HepG2 (cell line): ENCODE data around the gene ASAP2. TPM values are rescaled to one million over a fixed set of nuclear protein-coding genes. Genes with fewer than 3 reads are reported as not detected.

Experiments
- ATAC-seq: fragments of 200-7000 bp; cut with Tn5 transposase; 3 replicates; pipeline ENCODE4 v1.9.1; 2020; ENCODE audit warnings: mild to moderate bottlenecking, moderate library complexity
- BruUV-seq: library from RNA; stranded (reverse); fragments of 400-500 nt; replicated peaks from 2 replicates; lab custom pipeline; 2021; lab: Mats Ljungman, UMichigan
- CTCF ChIA-PET: fragments of 300-600 bp; formaldehyde crosslinking; extraction: SDS; loops from one replicate; lab custom pipeline; 2021; ENCODE audit warnings: low total read pairs, inconsistent platforms, low intra/inter-chr PET ratio; lab: Yijun Ruan, JAX
- POLR2A ChIA-PET: fragments of 350-600 bp; sonication (Branson Sonifier 250); formaldehyde crosslinking; loops from one replicate; lab custom pipeline; 2020; ENCODE audit warnings: antibody characterized with exemption, inconsistent platforms; lab: Yijun Ruan, JAX
- DNase-seq: peaks from one replicate; pipeline ENCODE4 v3.0.0-alpha.2; 2015; ENCODE audit warnings: low spot score
- FAIRE-seq: peaks from 3 replicates; lab custom pipeline; 2011; peaks lifted over from hg19 to GRCh38; lab: Jason Lieb, UNC
- H2AFZ ChIP-seq: one replicate; pipeline ENCODE4 v1.6.1; 2011; ENCODE audit warnings: low read length, inconsistent platforms
- H3K27ac ChIP-seq: fragments of 300-600 bp; 3 replicates; pipeline ENCODE4 v1.8.0; 2011; ENCODE audit warnings: mixed run types, mild to moderate bottlenecking, mixed read lengths, low read length, inconsistent platforms; ENCODE audit not compliant: insufficient read depth; ENCODE audit errors: extremely low read length
- H3K27me3 ChIP-seq, 2 experiments: fragments of 200-600 bp in 1 of 2; 2 replicates in 1 of 2; 3 replicates in 1 of 2; pipeline versions ENCODE4 v1.6.0 to v1.8.0; 2011; ENCODE audit warnings: low read length in 2 of 2, mild to moderate bottlenecking in 2 of 2, moderate library complexity in 2 of 2, inconsistent platforms in 1 of 2; ENCODE audit not compliant: insufficient read depth in 2 of 2, control insufficient read depth in 1 of 2
- H3K36me3 ChIP-seq, 2 experiments: fragments of 200-600 bp in 1 of 2; replicated peaks in 1 of 2; 2 replicates in 1 of 2; 3 replicates in 1 of 2; pipeline versions ENCODE4 v1.5.1 to v1.8.0; 2011; ENCODE audit warnings: low read length in 2 of 2, inconsistent platforms in 1 of 2; ENCODE audit not compliant: insufficient read depth in 2 of 2, control insufficient read depth in 1 of 2
- H3K4me1 ChIP-seq: 2 replicates; pipeline ENCODE4 v1.5.1; 2012; ENCODE audit warnings: low read length, inconsistent platforms; ENCODE audit not compliant: insufficient read depth
- H3K4me2 ChIP-seq: 2 replicates; pipeline ENCODE4 v1.6.0; 2011; ENCODE audit warnings: low read depth, low read length, inconsistent platforms
- H3K4me3 ChIP-seq, 3 experiments: fragments of 200-600 bp in 1 of 3; sonication (generic), shearing (Covaris generic) in 1 of 3; replicated peaks in 1 of 3; 2 replicates each; pipeline ENCODE4 v1.5.1; 2011 to 2016; ENCODE audit warnings: low read length in 3 of 3, inconsistent platforms in 2 of 3, low read depth in 2 of 3, mild to moderate bottlenecking in 2 of 3, control low read depth in 1 of 3, mixed read lengths in 1 of 3; ENCODE audit not compliant: insufficient read depth in 1 of 3
- H3K79me2 ChIP-seq: one replicate; pipeline ENCODE4 v1.6.1; 2011; ENCODE audit warnings: low read length, inconsistent platforms; ENCODE audit not compliant: insufficient read depth
- H3K9ac ChIP-seq: 2 replicates; pipeline ENCODE4 v1.6.0; 2011; ENCODE audit warnings: mild to moderate bottlenecking, low read depth, low read length, inconsistent platforms; ENCODE audit not compliant: insufficient read depth
- H3K9me3 ChIP-seq: 2 replicates; pipeline ENCODE4 v1.5.1; 2012; ENCODE audit warnings: mild to moderate bottlenecking, low read length
- H4K20me1 ChIP-seq: 2 replicates; pipeline ENCODE4 v1.6.0; 2011; ENCODE audit warnings: inconsistent platforms, mild to moderate bottlenecking, low read length, moderate library complexity; ENCODE audit not compliant: insufficient read depth
- ELF3 ChIP-seq: IDR thresholded peaks from 2 replicates; pipeline ENCODE4 v1.6.1; 2016; ENCODE audit warnings: missing genetic modification reagents, missing compliant biosample characterization
- FOSL1 ChIP-seq: sonication (generic); formaldehyde crosslinking; IDR thresholded peaks from 2 replicates; pipeline ENCODE4 v1.9.0; 2021; ENCODE audit warnings: missing genetic modification reagents, borderline replicate concordance
- FOXA3 ChIP-seq: IDR thresholded peaks from 2 replicates; pipeline ENCODE4 v1.6.1; 2016; ENCODE audit warnings: missing genetic modification reagents, missing compliant biosample characterization
- HDAC1 ChIP-seq: sonication (generic); formaldehyde crosslinking; IDR thresholded peaks from 2 replicates; pipeline ENCODE4 v1.5.1; 2020; ENCODE audit warnings: mild to moderate bottlenecking, missing genetic modification reagents
- KDM6A ChIP-seq: IDR thresholded peaks from 2 replicates; pipeline ENCODE4 v1.6.1; 2016; ENCODE audit warnings: low read depth
- MIER2 ChIP-seq: IDR thresholded peaks from 2 replicates; pipeline ENCODE4 v1.6.1; 2016; ENCODE audit warnings: missing biosample characterization, missing genetic modification reagents
- RARA ChIP-seq: IDR thresholded peaks from 2 replicates; pipeline ENCODE4 v1.6.1; 2016; ENCODE audit warnings: missing genetic modification reagents, missing compliant biosample characterization
- RXRA ChIP-seq: sonication (generic); formaldehyde crosslinking; IDR thresholded peaks from 2 replicates; pipeline ENCODE4 v1.5.1; 2020; ENCODE audit warnings: missing genetic modification reagents
- TBL1XR1 ChIP-seq: fragments of 150-350 bp; IDR thresholded peaks from 2 replicates; pipeline ENCODE4 v1.6.1; 2014; ENCODE audit warnings: borderline replicate concordance, low read length; ENCODE audit not compliant: partially characterized antibody
- ZBTB20 ChIP-seq: sonication (generic); formaldehyde crosslinking; IDR thresholded peaks from 2 replicates; pipeline ENCODE4 v1.8.1; 2023; ENCODE audit warnings: missing genetic modification reagents, low read depth, mild to moderate bottlenecking, borderline replicate concordance
- ZFX ChIP-seq: sonication (generic); formaldehyde crosslinking; IDR thresholded peaks from 2 replicates; pipeline ENCODE4 v1.4.0; 2020; ENCODE audit warnings: mild to moderate bottlenecking, low read depth, missing genetic modification reagents, moderate library complexity
- ZNF331 ChIP-seq: sonication (generic); formaldehyde crosslinking; IDR thresholded peaks from 2 replicates; pipeline ENCODE4 v1.4.0; 2020; ENCODE audit warnings: missing genetic modification reagents
- WGBS: methylation state at CpG from one replicate; pipeline ENCODE4 v1.1.6; 2017; ENCODE audit warnings: low lambda C conversion rate; 5-methylcytosine and 5-hydroxymethylcytosine counted together
- in situ Hi-C: cut with HindIII; loops from 2 replicates; pipeline ENCODE4 v1.10.0; 2017; ENCODE audit warnings: low pct_unique_long_range_greater_than_20kb; ENCODE audit not compliant: extremely low pct_ligation_motif_present
- intact Hi-C: fragments of 100-400 bp; cut with micrococcal nuclease; formaldehyde crosslinking; loops from one replicate; pipeline ENCODE4 v1.10.0; 2022; ENCODE audit not compliant: unreplicated experiment
- polyA plus RNA-seq, 8 experiments: library from polyadenylated mRNA; depleted of rRNA in 3 of 8; stranded (reverse) in 7 of 8; unstranded in 1 of 8; fragments of >200 nt; fragmentation: Illumina TruSeq in 4 of 8; extraction: Trizol in 4 of 8; gene quantifications; 2 replicates each; pipeline versions ENCODE4 v1.2.1 to v1.2.3, GENCODE V29; 2011 to 2016; ENCODE audit warnings: low read depth in 4 of 8, missing spikeins in 1 of 8, mixed read lengths in 1 of 8; ENCODE audit not compliant: insufficient read depth in 1 of 8
- total RNA-seq, 5 experiments: library from RNA; depleted of rRNA; stranded (reverse); fragments of >200 nt; fragmentation: Illumina TruSeq; extraction: Trizol; gene quantifications; 2 replicates each; pipeline ENCODE4 v1.2.3, GENCODE V29; 2016; ENCODE audit warnings: low read depth in 1 of 5
- TF ChIP-seq, protein P1 (sequence below): sonication (generic); formaldehyde crosslinking; IDR thresholded peaks from 2 replicates; pipeline ENCODE4 v1.4.0; 2020; ENCODE audit warnings: missing genetic modification reagents, borderline replicate concordance
- TF ChIP-seq, protein P2 (sequence below): sonication (generic); formaldehyde crosslinking; IDR thresholded peaks from 2 replicates; pipeline ENCODE4 v1.5.0; 2020; ENCODE audit warnings: mild to moderate bottlenecking, missing genetic modification reagents, moderate library complexity
- TF ChIP-seq, protein P3 (sequence below): sonication (generic); formaldehyde crosslinking; IDR thresholded peaks from 2 replicates; pipeline ENCODE4 v1.5.0; 2020; ENCODE audit warnings: mild to moderate bottlenecking, missing genetic modification reagents, borderline replicate concordance
- TF ChIP-seq, protein P4 (sequence below): sonication (generic); formaldehyde crosslinking; IDR thresholded peaks from 2 replicates; pipeline ENCODE4 v1.4.0; 2020; ENCODE audit warnings: missing genetic modification reagents

ASAP2 gene
- total and polyA plus RNA-seq, 2 of the 13 experiments (the other 11 are each of a cell fraction or from before 2014, with no cell fraction given) = 7.3 to 22.3 TPM

DNA sequence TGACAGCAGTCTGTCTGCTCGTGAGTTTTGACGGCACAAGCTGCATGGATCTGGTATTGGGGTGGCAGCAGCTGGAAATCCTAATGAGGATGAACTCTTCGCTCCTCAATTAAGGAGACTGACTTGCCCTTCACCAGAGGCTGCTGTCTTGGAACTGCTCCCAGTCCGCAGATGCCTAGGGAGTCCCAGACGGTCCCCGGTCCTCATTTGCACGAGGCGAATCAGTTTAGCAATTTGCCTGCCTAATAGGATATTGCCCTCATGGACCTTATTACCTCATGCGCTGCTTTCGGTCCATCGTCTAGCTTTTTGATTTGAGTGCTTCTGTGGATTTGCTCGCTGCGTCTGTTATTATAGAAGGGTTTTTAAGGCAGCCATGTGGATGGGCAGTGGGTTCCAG lies 40.6 kb downstream of the ASAP2 start (continued):
- TF ChIP-seq, protein P1, sequence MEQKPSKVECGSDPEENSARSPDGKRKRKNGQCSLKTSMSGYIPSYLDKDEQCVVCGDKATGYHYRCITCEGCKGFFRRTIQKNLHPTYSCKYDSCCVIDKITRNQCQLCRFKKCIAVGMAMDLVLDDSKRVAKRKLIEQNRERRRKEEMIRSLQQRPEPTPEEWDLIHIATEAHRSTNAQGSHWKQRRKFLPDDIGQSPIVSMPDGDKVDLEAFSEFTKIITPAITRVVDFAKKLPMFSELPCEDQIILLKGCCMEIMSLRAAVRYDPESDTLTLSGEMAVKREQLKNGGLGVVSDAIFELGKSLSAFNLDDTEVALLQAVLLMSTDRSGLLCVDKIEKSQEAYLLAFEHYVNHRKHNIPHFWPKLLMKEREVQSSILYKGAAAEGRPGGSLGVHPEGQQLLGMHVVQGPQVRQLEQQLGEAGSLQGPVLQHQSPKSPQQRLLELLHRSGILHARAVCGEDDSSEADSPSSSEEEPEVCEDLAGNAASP (CRISPR knock-in tag) = no peak
- no peak for TF ChIP-seq FOSL1 (CRISPR knock-in tag)
- TF ChIP-seq, all 625 proteins: peak for 1

DNA sequence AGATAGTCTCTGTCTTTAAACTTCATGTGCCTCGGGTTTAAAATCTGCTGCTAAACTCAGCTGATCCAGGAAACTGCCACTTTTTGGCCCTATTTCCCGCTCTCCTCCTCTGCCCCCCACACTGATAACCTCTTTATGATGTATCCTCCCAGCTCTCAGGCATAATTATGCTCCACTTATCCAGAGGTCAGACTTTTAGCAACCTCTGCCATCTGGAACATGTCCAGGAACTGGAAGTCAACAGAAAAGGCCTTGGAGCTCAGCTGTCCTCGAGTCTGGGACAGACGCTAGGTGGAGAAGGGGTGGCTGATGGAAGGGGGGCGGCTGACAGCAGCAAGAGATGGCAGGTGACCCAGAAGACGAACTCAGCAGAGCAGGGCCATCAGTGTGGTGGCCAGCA lies 41.2 kb downstream of the ASAP2 start:
- Histone ChIP-seq H3K4me3 (no peak overlapping the region), H3K4me2 (no peak overlapping the region), H4K20me1 (no peaks in the 10 kb centered on the region; the same call in 1 of the 2 replicates), H3K36me3 (no peaks in the 10 kb centered on the region), H3K27ac (no peak overlapping the region), H3K79me2 (peaks cover 54% of the 10 kb centered on the region), H3K27me3 (no peaks in the 10 kb centered on the region), H2AFZ (no peak overlapping the region), H3K9ac (no peak overlapping the region), H3K4me1 (peaks cover 67% of the 10 kb centered on the region), H3K9me3 (no peaks in the 10 kb centered on the region)
- ChIA-PET POLR2A (interaction anchor here (2.1 kb wide), 1 partner anchor 13 kb away, joined by 28 read pairs; no protein-coding TSS in a partner anchor), CTCF (no interaction called here)
- peak; percentile 85 for FAIRE-seq
- WGBS = 45% methylated on average over 6 of the region's 6 CpGs
- peak; percentile 76 for ATAC-seq
- DNase-seq = peak; percentile 87
- intact Hi-C loops (no loop called here), in situ Hi-C loops (no loop called here)
- no TSS peak for BruUV-seq
- 0 out of 2 replicates have a peak, but pooled peaks have one; percentile 26 for TF ChIP-seq MIER2 (CRISPR knock-in tag)
- TF ChIP-seq, protein P2, sequence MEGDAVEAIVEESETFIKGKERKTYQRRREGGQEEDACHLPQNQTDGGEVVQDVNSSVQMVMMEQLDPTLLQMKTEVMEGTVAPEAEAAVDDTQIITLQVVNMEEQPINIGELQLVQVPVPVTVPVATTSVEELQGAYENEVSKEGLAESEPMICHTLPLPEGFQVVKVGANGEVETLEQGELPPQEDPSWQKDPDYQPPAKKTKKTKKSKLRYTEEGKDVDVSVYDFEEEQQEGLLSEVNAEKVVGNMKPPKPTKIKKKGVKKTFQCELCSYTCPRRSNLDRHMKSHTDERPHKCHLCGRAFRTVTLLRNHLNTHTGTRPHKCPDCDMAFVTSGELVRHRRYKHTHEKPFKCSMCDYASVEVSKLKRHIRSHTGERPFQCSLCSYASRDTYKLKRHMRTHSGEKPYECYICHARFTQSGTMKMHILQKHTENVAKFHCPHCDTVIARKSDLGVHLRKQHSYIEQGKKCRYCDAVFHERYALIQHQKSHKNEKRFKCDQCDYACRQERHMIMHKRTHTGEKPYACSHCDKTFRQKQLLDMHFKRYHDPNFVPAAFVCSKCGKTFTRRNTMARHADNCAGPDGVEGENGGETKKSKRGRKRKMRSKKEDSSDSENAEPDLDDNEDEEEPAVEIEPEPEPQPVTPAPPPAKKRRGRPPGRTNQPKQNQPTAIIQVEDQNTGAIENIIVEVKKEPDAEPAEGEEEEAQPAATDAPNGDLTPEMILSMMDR (CRISPR knock-in tag) = peak; percentile 47
- TF ChIP-seq, protein P3, sequence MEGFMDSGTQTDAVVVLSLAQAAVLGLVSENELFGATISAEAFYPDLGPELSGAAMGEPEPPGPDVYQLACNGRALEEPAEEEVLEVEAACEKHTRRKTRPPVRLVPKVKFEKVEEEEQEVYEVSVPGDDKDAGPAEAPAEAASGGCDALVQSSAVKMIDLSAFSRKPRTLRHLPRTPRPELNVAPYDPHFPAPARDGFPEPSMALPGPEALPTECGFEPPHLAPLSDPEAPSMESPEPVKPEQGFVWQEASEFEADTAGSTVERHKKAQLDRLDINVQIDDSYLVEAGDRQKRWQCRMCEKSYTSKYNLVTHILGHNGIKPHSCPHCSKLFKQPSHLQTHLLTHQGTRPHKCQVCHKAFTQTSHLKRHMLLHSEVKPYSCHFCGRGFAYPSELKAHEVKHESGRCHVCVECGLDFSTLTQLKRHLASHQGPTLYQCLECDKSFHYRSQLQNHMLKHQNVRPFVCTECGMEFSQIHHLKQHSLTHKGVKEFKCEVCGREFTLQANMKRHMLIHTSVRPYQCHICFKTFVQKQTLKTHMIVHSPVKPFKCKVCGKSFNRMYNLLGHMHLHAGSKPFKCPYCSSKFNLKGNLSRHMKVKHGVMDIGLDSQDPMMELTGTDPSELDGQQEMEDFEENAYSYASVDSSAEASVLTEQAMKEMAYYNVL (CRISPR knock-in tag) = 0 out of 2 replicates have a peak, but pooled peaks have one; percentile 35
- 0 out of 2 replicates have a peak, but pooled peaks have one; percentile 47 for TF ChIP-seq ZNF331
- 0 out of 2 replicates have a peak, but pooled peaks have one; percentile 45 for TF ChIP-seq ELF3 (CRISPR knock-in tag)
- TF ChIP-seq FOXA3 = peak; percentile 59
- peak; percentile 51; the same call in 1 of the 2 replicates for TF ChIP-seq RXRA (CRISPR knock-in tag)
- TF ChIP-seq ZBTB20 (CRISPR knock-in tag) = no peak
- TF ChIP-seq HDAC1 = 0 out of 2 replicates have a peak, but pooled peaks have one; percentile 15
- TF ChIP-seq ZFX (CRISPR knock-in tag) = peak; percentile 37; the same call in 1 of the 2 replicates
- TF ChIP-seq, protein P4, sequence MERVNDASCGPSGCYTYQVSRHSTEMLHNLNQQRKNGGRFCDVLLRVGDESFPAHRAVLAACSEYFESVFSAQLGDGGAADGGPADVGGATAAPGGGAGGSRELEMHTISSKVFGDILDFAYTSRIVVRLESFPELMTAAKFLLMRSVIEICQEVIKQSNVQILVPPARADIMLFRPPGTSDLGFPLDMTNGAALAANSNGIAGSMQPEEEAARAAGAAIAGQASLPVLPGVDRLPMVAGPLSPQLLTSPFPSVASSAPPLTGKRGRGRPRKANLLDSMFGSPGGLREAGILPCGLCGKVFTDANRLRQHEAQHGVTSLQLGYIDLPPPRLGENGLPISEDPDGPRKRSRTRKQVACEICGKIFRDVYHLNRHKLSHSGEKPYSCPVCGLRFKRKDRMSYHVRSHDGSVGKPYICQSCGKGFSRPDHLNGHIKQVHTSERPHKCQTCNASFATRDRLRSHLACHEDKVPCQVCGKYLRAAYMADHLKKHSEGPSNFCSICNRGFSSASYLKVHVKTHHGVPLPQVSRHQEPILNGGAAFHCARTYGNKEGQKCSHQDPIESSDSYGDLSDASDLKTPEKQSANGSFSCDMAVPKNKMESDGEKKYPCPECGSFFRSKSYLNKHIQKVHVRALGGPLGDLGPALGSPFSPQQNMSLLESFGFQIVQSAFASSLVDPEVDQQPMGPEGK (CRISPR knock-in tag) = peak; percentile 76; the same call in 1 of the 2 replicates
- TF ChIP-seq RARA (CRISPR knock-in tag) = peak; percentile 81
- no peak for TF ChIP-seq KDM6A (CRISPR knock-in tag)
- TF ChIP-seq TBL1XR1 = no peak
